ENCODE results near the gene ZNF764. TPM values are rescaled to one million over a fixed set of nuclear protein-coding genes. Genes with fewer than 3 reads are reported as not detected.

The ZNF764 gene
- total and polyA plus RNA-seq, 9 of the 15 experiments (the other 6 are each of a cell fraction or from before 2014, with no cell fraction given), result 0.69 to 10.1 (median 4.1) TPM

GRCh38 chr16:30535106-30535776 is 22.9 kb downstream of the ZNF764 start (continued):
- TF ChIP-seq PHB (CRISPR knock-in tag; IDR thresholded peaks at IDR 0.05), result no peak
- no peak for TF ChIP-seq RFX1 (IDR thresholded peaks at IDR 0.05)
- 0 out of 2 replicates have a peak, but pooled peaks have one; percentile 10 for TF ChIP-seq KAT7 (CRISPR knock-in tag; IDR thresholded peaks at IDR 0.05; ENCODE audit: borderline replicate concordance)
- TF ChIP-seq EZH2 (IDR thresholded peaks at IDR 0.05; ENCODE audit: borderline replicate concordance, low read depth, low read length), result no peak
- 0 out of 2 replicates have a peak, but pooled peaks have one; percentile 10 for TF ChIP-seq FOXJ2 (tag; IDR thresholded peaks at IDR 0.05)
- TF ChIP-seq AFF4 (CRISPR knock-in tag; IDR thresholded peaks at IDR 0.05), result 0 out of 2 replicates have a peak, but pooled peaks have one; percentile 56
- peak; percentile 42; the same call in 1 of the 2 replicates for TF ChIP-seq SP1 (CRISPR knock-in tag; IDR thresholded peaks at IDR 0.05)
- no peak for TF ChIP-seq PYGO2 (tag; IDR thresholded peaks at IDR 0.05)
- TF ChIP-seq, protein P1, sequence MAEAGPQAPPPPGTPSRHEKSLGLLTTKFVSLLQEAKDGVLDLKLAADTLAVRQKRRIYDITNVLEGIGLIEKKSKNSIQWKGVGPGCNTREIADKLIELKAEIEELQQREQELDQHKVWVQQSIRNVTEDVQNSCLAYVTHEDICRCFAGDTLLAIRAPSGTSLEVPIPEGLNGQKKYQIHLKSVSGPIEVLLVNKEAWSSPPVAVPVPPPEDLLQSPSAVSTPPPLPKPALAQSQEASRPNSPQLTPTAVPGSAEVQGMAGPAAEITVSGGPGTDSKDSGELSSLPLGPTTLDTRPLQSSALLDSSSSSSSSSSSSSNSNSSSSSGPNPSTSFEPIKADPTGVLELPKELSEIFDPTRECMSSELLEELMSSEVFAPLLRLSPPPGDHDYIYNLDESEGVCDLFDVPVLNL (CRISPR knock-in tag; IDR thresholded peaks at IDR 0.05; ENCODE audit: low read depth), result 0 out of 2 replicates have a peak, but pooled peaks have one; percentile 59
- TF ChIP-seq ATF3 (IDR thresholded peaks at IDR 0.05), result no peak
- 0 out of 2 replicates have a peak, but pooled peaks have one; percentile 18 for TF ChIP-seq ATF3 (CRISPR knock-in tag; conservative IDR thresholded peaks at IDR 0.05)
- TF ChIP-seq PML (IDR thresholded peaks at IDR 0.05; ENCODE audit: low read length), result peak; percentile 67
- TF ChIP-seq ZNF12 (CRISPR knock-in tag; IDR thresholded peaks at IDR 0.05), result no peak
- no peak for TF ChIP-seq E2F5 (CRISPR knock-in tag; IDR thresholded peaks at IDR 0.05)
- peak; percentile 13; the same call in 1 of the 2 replicates for TF ChIP-seq TAF7 (tag; IDR thresholded peaks at IDR 0.05)
- TF ChIP-seq MTA3 (IDR thresholded peaks at IDR 0.05; ENCODE audit: borderline replicate concordance), result 0 out of 2 replicates have a peak, but pooled peaks have one; percentile 16
- peak; percentile 69; the same call in 1 of the 2 replicates for TF ChIP-seq ZNF395 (CRISPR knock-in tag; IDR thresholded peaks at IDR 0.05)
- no peak for TF ChIP-seq BRF2 (IDR thresholded peaks at IDR 0.05; ENCODE audit: borderline replicate concordance, insufficient read depth, insufficient read length)

Measured in K562 (cell line).